CD4-positive, alpha-beta memory T cell (primary cell): ENCODE measurements around the gene BRD1. TPM values are rescaled to one million over a fixed set of nuclear protein-coding genes. Genes with fewer than 3 reads are reported as not detected.

Source experiments
- CTCF ChIA-PET: fragments of 350-600 bp; sonication (Branson Sonifier 250); formaldehyde crosslinking; loops from one replicate; lab custom pipeline; 2021; ENCODE audit warnings: inconsistent platforms; ENCODE audit not compliant: partially characterized antibody; lab: Charles Lee
- POLR2A ChIA-PET: fragments of 350-600 bp; sonication (Branson Sonifier 250); formaldehyde crosslinking; loops from one replicate; lab custom pipeline; 2021; ENCODE audit not compliant: partially characterized antibody; lab: Charles Lee
- DNase-seq, 5 donors: peaks; one replicate each; pipeline versions ENCODE4 v3.0.0 to v3.0.0-alpha.2; 2020 to 2022; ENCODE audit warnings: mixed read lengths in 1 of 5
- H3K27ac ChIP-seq: one replicate; pipeline ENCODE4 v1.7.0; 2013; ENCODE audit warnings: low read depth, low read length
- H3K27me3 ChIP-seq: 2 replicates; pipeline ENCODE4 v1.7.0; 2013; ENCODE audit warnings: mild to moderate bottlenecking, low read length, moderate library complexity; ENCODE audit not compliant: insufficient read depth
- H3K36me3 ChIP-seq: 2 replicates; pipeline ENCODE4 v1.7.0; 2013; ENCODE audit warnings: mild to moderate bottlenecking, low read length, moderate library complexity; ENCODE audit not compliant: insufficient read depth
- H3K4me1 ChIP-seq: 2 replicates; pipeline ENCODE4 v1.7.0; 2013; ENCODE audit warnings: mild to moderate bottlenecking, low read length, moderate library complexity; ENCODE audit not compliant: insufficient read depth
- H3K4me3 ChIP-seq, 2 donors: one replicate each; pipeline ENCODE4 v1.7.0; 2013; ENCODE audit warnings: low read length in 2 of 2, mild to moderate bottlenecking in 1 of 2
- H3K9me3 ChIP-seq, 2 donors: one replicate each; pipeline ENCODE4 v1.7.0; 2013; ENCODE audit warnings: low read length in 2 of 2, control low read depth in 1 of 2; ENCODE audit not compliant: control insufficient read depth in 1 of 2
- H3K27ac Mint-ChIP-seq, 7 donors: one replicate each; pipeline ENCODE4 v1.8.0; 2020 to 2021; ENCODE audit warnings: mixed read lengths in 7 of 7, mild to moderate bottlenecking in 6 of 7, inconsistent platforms in 3 of 7, moderate library complexity in 3 of 7
- H3K27me3 Mint-ChIP-seq, 2 donors: one replicate each; pipeline ENCODE4 v1.8.0; 2020 to 2021; ENCODE audit warnings: mixed read lengths in 2 of 2
- H3K36me3 Mint-ChIP-seq, 2 donors: one replicate each; pipeline ENCODE4 v1.8.0; 2020 to 2021; ENCODE audit warnings: mixed read lengths in 2 of 2, inconsistent platforms in 1 of 2, mild to moderate bottlenecking in 1 of 2
- H3K4me1 Mint-ChIP-seq, 4 donors: one replicate each; pipeline ENCODE4 v1.8.0; 2020 to 2021; ENCODE audit warnings: mixed read lengths in 4 of 4, mild to moderate bottlenecking in 1 of 4
- H3K4me3 Mint-ChIP-seq, 8 donors: one replicate each; pipeline ENCODE4 v1.8.0; 2020 to 2021; ENCODE audit warnings: mixed read lengths in 8 of 8, mild to moderate bottlenecking in 7 of 8, moderate library complexity in 6 of 8, inconsistent platforms in 3 of 8
- H3K9me3 Mint-ChIP-seq, 8 donors: one replicate each; pipeline ENCODE4 v1.8.0; 2020 to 2021; ENCODE audit warnings: mixed read lengths in 8 of 8, mild to moderate bottlenecking in 5 of 8, inconsistent platforms in 3 of 8, moderate library complexity in 1 of 8
- intact Hi-C: fragments of 100-400 bp; cut with micrococcal nuclease; formaldehyde crosslinking; loops from one replicate; pipeline ENCODE4 v1.15.1; 2023
- polyA plus RNA-seq, 2 donors: library from polyadenylated mRNA; unstranded; fragments of 300-500 nt; fragmentation: Illumina TruSeq; gene quantifications; one replicate each; pipeline ENCODE4 v1.2.3, GENCODE V29; 2021
- total RNA-seq, 2 experiments: library from RNA; stranded (reverse); gene quantifications; one replicate each; pipeline ENCODE4 v1.2.3, GENCODE V29; 2021

BRD1 gene
- total and polyA plus RNA-seq, 4 experiments from 2014 or later, result 0.94 to 88.1 (median 44.6) TPM

DNA sequence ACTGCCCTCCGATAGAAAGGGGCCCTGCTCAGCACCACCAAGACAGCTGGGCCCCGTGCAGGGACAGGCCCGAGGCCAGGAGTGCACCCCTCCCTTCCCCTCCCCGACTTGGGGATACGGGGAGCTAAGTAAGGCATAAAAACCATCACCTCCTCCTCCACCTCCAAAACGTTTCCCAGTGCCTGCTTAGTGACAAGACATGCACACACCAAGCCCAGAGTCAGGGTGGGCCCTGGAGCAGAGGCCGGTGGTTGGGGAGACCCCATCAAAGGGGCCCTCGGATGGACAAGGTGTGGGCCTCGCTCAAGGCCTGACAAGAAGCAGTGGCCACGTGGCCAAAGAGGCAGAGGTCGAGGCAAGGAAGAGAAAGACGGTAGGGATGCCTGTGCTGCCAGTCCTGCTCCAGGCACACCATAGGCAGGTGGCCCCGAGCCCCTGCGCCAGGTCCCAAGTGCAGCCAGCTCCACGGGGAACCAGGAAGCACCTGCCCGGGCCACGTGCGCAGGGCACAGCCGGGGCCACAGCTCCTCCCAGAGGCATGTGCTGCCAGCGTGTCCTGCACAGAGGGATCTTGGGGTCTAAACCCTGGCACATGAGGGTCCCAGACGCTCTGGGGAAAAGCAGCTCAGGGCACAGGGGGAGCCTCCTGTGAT is 53.0 kb downstream of the BRD1 start:
- Mint-ChIP-seq H3K27ac (peak overlapping the region in 2 of 7 donors; percentile 58 to 89), H3K9me3 (no peaks in the 10 kb centered on the region), H3K4me1 (peaks cover 4 to 12% (median 6%) of the 10 kb centered on the region in 4 donors), H3K27me3 (no peaks in the 10 kb centered on the region), H3K4me3 (no peak overlapping the region), H3K36me3 (peaks cover 22 to 47% of the 10 kb centered on the region in 2 donors)
- Histone ChIP-seq H3K4me1 (no peaks in the 10 kb centered on the region), H3K9me3 (no peaks in the 10 kb centered on the region), H3K4me3 (no peak overlapping the region), H3K27me3 (no peaks in the 10 kb centered on the region), H3K27ac (no peak overlapping the region), H3K36me3 (peaks cover 47% of the 10 kb centered on the region)
- no peak for DNase-seq
- POLR2A ChIA-PET, result no interaction called here
- intact Hi-C loops, result no loop called here
- CTCF ChIA-PET, result no interaction called here

DNA sequence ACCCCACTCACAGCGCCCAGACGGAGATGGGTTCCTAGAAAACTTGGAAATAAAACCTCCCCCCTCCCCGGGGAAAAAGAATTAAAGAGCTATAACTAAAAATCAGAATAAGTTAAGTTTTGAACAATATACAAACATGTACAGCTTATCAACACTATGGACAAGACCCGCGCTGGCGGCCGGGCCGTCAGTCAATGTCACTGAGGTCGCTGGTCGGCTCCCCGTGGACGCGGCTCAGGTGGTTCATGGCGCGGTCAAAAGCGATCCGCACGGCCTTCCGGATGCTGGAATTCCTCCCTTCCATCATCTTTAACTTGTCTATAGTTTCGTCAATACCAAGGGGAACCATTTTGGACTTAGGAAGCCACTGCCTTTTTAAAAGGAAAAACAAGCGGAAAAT is 53.6 kb downstream of the BRD1 start:
- ChIA-PET CTCF (no interaction called here), POLR2A (no interaction called here)
- peaks cover 41% of the 10 kb centered on the region for H3K36me3 ChIP-seq
- H3K27ac Mint-ChIP-seq, result peak overlapping the region in 1 of 7 donors; percentile 58
- H3K4me3 ChIP-seq, result no peak overlapping the region
- no peak overlapping the region for H3K27ac ChIP-seq
- no peaks in the 10 kb centered on the region for H3K4me1 ChIP-seq
- no peak overlapping the region for H3K4me3 Mint-ChIP-seq
- H3K27me3 ChIP-seq, result no peaks in the 10 kb centered on the region
- intact Hi-C loops, result no loop called here
- no peaks in the 10 kb centered on the region for H3K9me3 ChIP-seq
- H3K27me3 Mint-ChIP-seq, result no peaks in the 10 kb centered on the region
- peaks cover 4 to 7% (median 4%) of the 10 kb centered on the region in 4 donors for H3K4me1 Mint-ChIP-seq
- peaks cover 19 to 42% of the 10 kb centered on the region in 2 donors for H3K36me3 Mint-ChIP-seq
- no peaks in the 10 kb centered on the region for H3K9me3 Mint-ChIP-seq
- DNase-seq, result no peak

DNA sequence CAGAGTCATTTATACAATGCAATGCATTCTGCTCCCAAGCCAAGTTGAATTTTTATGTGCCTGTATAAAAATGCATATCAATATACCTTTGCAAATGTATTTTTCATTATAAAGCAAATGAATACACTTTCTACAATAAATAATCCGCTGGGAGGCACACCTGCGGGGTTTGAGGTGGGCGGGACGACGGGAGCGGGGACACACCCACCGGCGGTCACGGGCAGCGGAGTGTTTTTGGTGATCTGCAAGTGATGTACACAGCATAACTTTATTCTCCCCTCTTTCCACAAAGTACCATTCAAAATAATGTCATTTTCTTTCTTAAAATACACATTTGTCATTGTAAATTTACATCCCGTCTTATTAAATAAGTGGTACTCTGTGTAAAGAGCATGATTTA is 54.1 kb downstream of the BRD1 start:
- Mint-ChIP-seq H3K4me1 (peaks cover 4 to 7% (median 4%) of the 10 kb centered on the region in 4 donors), H3K27me3 (no peaks in the 10 kb centered on the region), H3K36me3 (peaks cover 19 to 40% of the 10 kb centered on the region in 2 donors), H3K9me3 (no peaks in the 10 kb centered on the region), H3K4me3 (no peak overlapping the region), H3K27ac (peak overlapping the region in 1 of 7 donors; percentile 58)
- POLR2A ChIA-PET, result no interaction called here
- no peaks in the 10 kb centered on the region for H3K4me1 ChIP-seq
- H3K27me3 ChIP-seq, result no peaks in the 10 kb centered on the region
- intact Hi-C loops, result no loop called here
- H3K27ac ChIP-seq, result no peak overlapping the region
- no peak overlapping the region for H3K4me3 ChIP-seq
- H3K9me3 ChIP-seq, result no peaks in the 10 kb centered on the region
- peaks cover 41% of the 10 kb centered on the region for H3K36me3 ChIP-seq
- no peak for DNase-seq
- CTCF ChIA-PET, result no interaction called here

DNA sequence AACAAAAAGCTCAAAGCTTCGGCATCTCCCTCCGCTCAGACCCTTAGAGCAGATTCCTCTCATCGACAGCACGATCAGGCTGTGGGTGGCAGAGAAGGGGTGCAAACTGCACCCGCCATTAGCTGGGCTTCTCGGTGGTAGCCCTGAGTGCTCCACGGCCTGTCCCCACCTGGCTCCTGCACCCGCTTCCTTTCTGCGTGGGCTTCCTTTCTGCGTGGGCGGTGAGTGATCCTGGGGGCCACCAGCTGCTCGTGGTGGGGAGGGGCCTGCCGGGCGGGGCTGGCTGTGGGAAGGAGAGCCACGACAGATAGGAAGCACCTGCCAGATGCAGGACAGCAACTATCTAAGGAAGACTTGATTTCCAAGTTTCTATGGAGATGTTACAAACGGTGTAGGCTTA is 55.0 kb downstream of the BRD1 start:
- H3K27ac ChIP-seq, result no peak overlapping the region
- H3K27me3 ChIP-seq, result no peaks in the 10 kb centered on the region
- no peak for DNase-seq
- H3K27me3 Mint-ChIP-seq, result no peaks in the 10 kb centered on the region
- POLR2A ChIA-PET, result no interaction called here
- no peaks in the 10 kb centered on the region for H3K9me3 Mint-ChIP-seq
- H3K36me3 Mint-ChIP-seq, result peaks cover 16 to 35% of the 10 kb centered on the region in 2 donors
- no peak overlapping the region for H3K4me3 Mint-ChIP-seq
- no peaks in the 10 kb centered on the region for H3K9me3 ChIP-seq
- H3K36me3 ChIP-seq, result peaks cover 34% of the 10 kb centered on the region
- H3K27ac Mint-ChIP-seq, result peak overlapping the region in 4 of 7 donors; percentile 35 to 57 (median 47)
- H3K4me3 ChIP-seq, result no peak overlapping the region
- intact Hi-C loops, result no loop called here
- no peaks in the 10 kb centered on the region for H3K4me1 ChIP-seq
- H3K4me1 Mint-ChIP-seq, result peaks cover 1 to 7% (median 5%) of the 10 kb centered on the region in 4 donors
- CTCF ChIA-PET, result interaction anchor here (1.7 kb wide), 1 partner anchor 10 kb away, joined by 4 read pairs; no protein-coding TSS in a partner anchor

DNA sequence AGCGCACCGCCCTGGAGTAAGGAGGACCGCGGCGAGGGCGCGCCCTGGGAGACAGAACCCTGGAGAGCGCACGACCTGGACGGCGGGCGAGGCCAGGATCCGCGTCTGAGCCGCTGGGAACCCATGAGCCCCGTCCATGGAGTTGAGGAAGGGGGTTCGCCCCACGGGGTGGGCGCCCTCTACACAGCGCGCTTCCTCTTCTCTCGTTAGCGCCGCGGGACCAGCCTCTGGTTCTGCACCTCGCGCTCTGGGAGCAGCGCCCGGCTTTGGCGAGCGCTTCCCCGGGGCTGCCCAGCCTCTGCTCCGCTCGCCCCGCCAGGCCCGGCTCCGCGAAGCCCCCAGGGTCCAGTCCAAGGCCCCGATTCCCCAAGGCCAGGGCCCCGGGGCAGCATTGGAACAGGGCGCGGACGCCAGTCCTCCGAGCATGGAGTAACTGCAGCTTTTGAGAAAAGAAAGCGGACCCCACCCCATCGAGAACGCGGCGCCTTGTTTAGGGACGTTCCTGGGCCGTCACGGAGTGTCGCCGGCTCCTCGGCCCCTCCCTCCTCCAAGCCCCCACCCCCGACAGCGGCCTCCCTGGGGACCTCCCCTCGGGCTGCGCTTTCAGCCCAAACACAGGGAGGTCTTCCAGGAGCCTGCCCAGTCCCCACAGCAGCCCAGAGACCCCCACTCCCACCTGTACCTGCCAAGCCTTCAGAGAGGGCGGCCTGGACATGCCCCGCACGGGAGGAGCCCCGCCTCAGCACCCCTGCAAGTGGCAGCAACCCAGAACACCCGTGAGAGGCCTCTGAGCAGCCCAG is 56.2 kb downstream of the BRD1 start:
- CTCF ChIA-PET, result interaction anchor here (1.7 kb wide), 1 partner anchor 9 kb away, joined by 4 read pairs; no protein-coding TSS in a partner anchor

GRCh38 chr22:49770547-49771265 is 57.0 kb downstream of the BRD1 start:
- CTCF ChIA-PET, result interaction anchor here (4.6 kb wide), 1 partner anchor 260 kb away, joined by 58 read pairs; no protein-coding TSS in a partner anchor
- H3K4me1 Mint-ChIP-seq, result peaks cover 0 to 13% (median 5%) of the 10 kb centered on the region in 4 donors
- no peak overlapping the region for H3K4me3 Mint-ChIP-seq
- intact Hi-C loops, result no loop called here
- peaks cover 16 to 31% of the 10 kb centered on the region in 2 donors for H3K36me3 Mint-ChIP-seq
- H3K27ac ChIP-seq, result no peak overlapping the region
- POLR2A ChIA-PET, result interaction anchor here (1.5 kb wide), 1 partner anchor 147 kb away, joined by 4 read pairs; the partner anchor contains the start of gene ALG12
- H3K9me3 ChIP-seq, result no peaks in the 10 kb centered on the region
- peak in 1 of 5 donors; percentile 33 for DNase-seq
- H3K27me3 ChIP-seq, result no peaks in the 10 kb centered on the region
- peaks cover 15% of the 10 kb centered on the region for H3K36me3 ChIP-seq
- no peak overlapping the region for H3K4me3 ChIP-seq
- H3K27ac Mint-ChIP-seq, result peak overlapping the region in 2 of 7 donors; percentile 35 to 55
- peaks cover 0 to 12% (median 10%) of the 10 kb centered on the region in 8 donors for H3K9me3 Mint-ChIP-seq
- no peaks in the 10 kb centered on the region for H3K27me3 Mint-ChIP-seq
- no peaks in the 10 kb centered on the region for H3K4me1 ChIP-seq

More for the DNA sequence above, 56.2 kb downstream of the BRD1 start:
- Histone ChIP-seq H3K4me1 (no peaks in the 10 kb centered on the region), H3K36me3 (peaks cover 22% of the 10 kb centered on the region), H3K4me3 (no peak overlapping the region), H3K9me3 (no peaks in the 10 kb centered on the region), H3K27me3 (no peaks in the 10 kb centered on the region), H3K27ac (no peak overlapping the region)
- no peak overlapping the region for H3K4me3 Mint-ChIP-seq
- H3K4me1 Mint-ChIP-seq, result peaks cover 0 to 13% (median 5%) of the 10 kb centered on the region in 4 donors
- peaks cover 0 to 10% (median 8%) of the 10 kb centered on the region in 8 donors for H3K9me3 Mint-ChIP-seq
- peak overlapping the region in 2 of 7 donors; percentile 35 to 51 for H3K27ac Mint-ChIP-seq
- peak in 1 of 5 donors; percentile 32 for DNase-seq
- no peaks in the 10 kb centered on the region for H3K27me3 Mint-ChIP-seq
- H3K36me3 Mint-ChIP-seq, result peaks cover 16 to 34% of the 10 kb centered on the region in 2 donors
- POLR2A ChIA-PET, result interaction anchor here (1.5 kb wide), 1 partner anchor 146 kb away, joined by 4 read pairs; the partner anchor contains the start of gene ALG12
- intact Hi-C loops, result no loop called here
